Type B pancreatic cell (in vitro differentiated cells): Measurements from ENCODE around the gene CHRM5. TPM values are rescaled to one million over a fixed set of nuclear protein-coding genes. Genes with fewer than 3 reads are reported as not detected.

Source experiments
- DNase-seq: peaks from one replicate; pipeline ENCODE4 v3.0.0; 2021; ENCODE audit warnings: mixed read lengths; ENCODE audit not compliant: unreplicated experiment; ENCODE audit errors: extremely low spot score
- H3K27ac Mint-ChIP-seq: 2 replicates; pipeline ENCODE4 v1.8.0; 2021; ENCODE audit warnings: mild to moderate bottlenecking, mixed read lengths
- H3K27me3 Mint-ChIP-seq: 2 replicates; pipeline ENCODE4 v1.8.0; 2021; ENCODE audit warnings: mixed read lengths
- H3K36me3 Mint-ChIP-seq: 2 replicates; pipeline ENCODE4 v1.8.0; 2021; ENCODE audit warnings: mixed read lengths
- H3K4me1 Mint-ChIP-seq: one replicate; pipeline ENCODE4 v1.8.0; 2021; ENCODE audit warnings: mixed read lengths; ENCODE audit not compliant: unreplicated experiment
- H3K4me3 Mint-ChIP-seq: 2 replicates; pipeline ENCODE4 v1.8.0; 2021; ENCODE audit warnings: mild to moderate bottlenecking, mixed read lengths
- H3K9me3 Mint-ChIP-seq: 2 replicates; pipeline ENCODE4 v1.8.0; 2021; ENCODE audit warnings: mixed read lengths
- CTCF ChIP-seq: fragments of 200-600 bp; sonication (generic); conservative IDR thresholded peaks from 2 replicates; pipeline ENCODE4 v1.5.0; 2021; ENCODE audit warnings: antibody characterized with exemption, mild to moderate bottlenecking
- total RNA-seq: library from RNA; stranded (reverse); gene quantifications from 2 replicates; pipeline ENCODE4 v1.2.1, GENCODE V29; 2021; ENCODE audit warnings: low replicate concordance

Gene CHRM5
- total RNA-seq, 1 donor from 2014 or later, result not detected

- Mint-ChIP-seq H3K27ac (no peak overlapping the region), H3K9me3 (no peaks in the 10 kb centered on the region), H3K27me3 (no peaks in the 10 kb centered on the region), H3K4me3 (no peak overlapping the region), H3K4me1 (peaks cover 9% of the 10 kb centered on the region), H3K36me3 (no peaks in the 10 kb centered on the region)
- no peak for DNase-seq
- no peak for TF ChIP-seq CTCF
Observed at GRCh38 chr15:33971811-33972210, 3.5 kb downstream of the CHRM5 start.

GRCh38 chr15:33975022-33975565, 6.8 kb downstream of the CHRM5 start:
- Mint-ChIP-seq H3K4me1 (no peaks in the 10 kb centered on the region), H3K27ac (no peak overlapping the region), H3K4me3 (no peak overlapping the region), H3K9me3 (no peaks in the 10 kb centered on the region), H3K27me3 (no peaks in the 10 kb centered on the region), H3K36me3 (no peaks in the 10 kb centered on the region)
- DNase-seq, result no peak
- no peak for TF ChIP-seq CTCF

- no peak for TF ChIP-seq CTCF
- Mint-ChIP-seq H3K36me3 (no peaks in the 10 kb centered on the region), H3K9me3 (no peaks in the 10 kb centered on the region), H3K4me1 (no peaks in the 10 kb centered on the region), H3K4me3 (no peak overlapping the region), H3K27me3 (no peaks in the 10 kb centered on the region), H3K27ac (no peak overlapping the region)
- DNase-seq, result no peak
Observed at GRCh38 chr15:33980159-33980558, 11.9 kb downstream of the CHRM5 start.

- DNase-seq, result no peak
- TF ChIP-seq CTCF, result no peak
- H3K4me1 Mint-ChIP-seq, result no peaks in the 10 kb centered on the region
- H3K4me3 Mint-ChIP-seq, result no peak overlapping the region
- H3K27me3 Mint-ChIP-seq, result no peaks in the 10 kb centered on the region
- no peak overlapping the region for H3K27ac Mint-ChIP-seq
- no peaks in the 10 kb centered on the region for H3K36me3 Mint-ChIP-seq
- no peaks in the 10 kb centered on the region for H3K9me3 Mint-ChIP-seq
Observed at GRCh38 chr15:33982516-33982915, 14.2 kb downstream of the CHRM5 start.

- Mint-ChIP-seq H3K9me3 (no peaks in the 10 kb centered on the region), H3K27me3 (no peaks in the 10 kb centered on the region), H3K4me1 (no peaks in the 10 kb centered on the region), H3K4me3 (no peak overlapping the region), H3K36me3 (no peaks in the 10 kb centered on the region), H3K27ac (no peak overlapping the region)
- no peak for TF ChIP-seq CTCF
- no peak for DNase-seq
Observed at GRCh38 chr15:33985287-33985686, 17.0 kb downstream of the CHRM5 start.

GRCh38 chr15:33985751-33986150, 17.5 kb downstream of the CHRM5 start:
- Mint-ChIP-seq H3K4me1 (no peaks in the 10 kb centered on the region), H3K27ac (no peak overlapping the region), H3K4me3 (no peak overlapping the region), H3K36me3 (no peaks in the 10 kb centered on the region), H3K9me3 (no peaks in the 10 kb centered on the region), H3K27me3 (no peaks in the 10 kb centered on the region)
- no peak for TF ChIP-seq CTCF
- DNase-seq, result no peak
